Measurements from ENCODE around the gene RAMACL. TPM values are rescaled to one million over a fixed set of nuclear protein-coding genes. Genes with fewer than 3 reads are reported as not detected.
A peak's percentile ranks its signal among the peaks of the same experiment; 100 is the strongest.

RAMACL gene
- total RNA-seq, 2 donors from 2014 or later: 4.6 to 4.7 TPM

DNA sequence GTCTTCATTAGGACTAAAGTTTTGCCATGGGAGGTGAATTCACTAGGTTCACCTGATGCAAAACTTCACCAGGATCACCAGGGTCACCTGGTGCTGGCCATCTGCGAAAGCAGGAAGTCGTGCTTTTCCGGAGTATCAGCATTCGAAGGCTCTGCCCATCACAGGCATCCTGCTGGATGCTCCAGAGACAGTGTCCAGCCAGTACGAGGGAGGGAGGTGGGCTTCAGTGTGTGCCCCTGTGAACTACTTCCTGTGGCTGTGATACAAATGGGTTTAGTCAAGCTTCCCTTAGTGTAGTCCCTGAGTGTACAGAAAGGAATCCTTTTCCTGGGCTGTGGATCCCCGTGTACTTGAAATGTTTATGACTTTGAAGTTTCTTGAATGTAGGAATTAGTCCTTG, 44.0 kb upstream of the RAMACL start:
- ATAC-seq (ENCODE audit: insufficient number of reproducible peaks, low FRiP score, low read depth) (no peak), DNase-seq (ENCODE audit: low spot score) (no peak)
- H3K36me3 ChIP-seq: no peaks in the 10 kb centered on the region
- H3K9me3 ChIP-seq: no peaks in the 10 kb centered on the region
- no peak overlapping the region for H3K4me3 ChIP-seq
- H3K4me1 ChIP-seq (ENCODE audit: control insufficient read depth in 1 of 2, low read depth in 2 of 2): peaks cover 3 to 18% of the 10 kb centered on the region in 2 donors
- H3K27ac ChIP-seq: no peak overlapping the region
- no peaks in the 10 kb centered on the region for H3K27me3 ChIP-seq (replicated peaks; ENCODE audit: insufficient read depth)
- TF ChIP-seq, protein P1, sequence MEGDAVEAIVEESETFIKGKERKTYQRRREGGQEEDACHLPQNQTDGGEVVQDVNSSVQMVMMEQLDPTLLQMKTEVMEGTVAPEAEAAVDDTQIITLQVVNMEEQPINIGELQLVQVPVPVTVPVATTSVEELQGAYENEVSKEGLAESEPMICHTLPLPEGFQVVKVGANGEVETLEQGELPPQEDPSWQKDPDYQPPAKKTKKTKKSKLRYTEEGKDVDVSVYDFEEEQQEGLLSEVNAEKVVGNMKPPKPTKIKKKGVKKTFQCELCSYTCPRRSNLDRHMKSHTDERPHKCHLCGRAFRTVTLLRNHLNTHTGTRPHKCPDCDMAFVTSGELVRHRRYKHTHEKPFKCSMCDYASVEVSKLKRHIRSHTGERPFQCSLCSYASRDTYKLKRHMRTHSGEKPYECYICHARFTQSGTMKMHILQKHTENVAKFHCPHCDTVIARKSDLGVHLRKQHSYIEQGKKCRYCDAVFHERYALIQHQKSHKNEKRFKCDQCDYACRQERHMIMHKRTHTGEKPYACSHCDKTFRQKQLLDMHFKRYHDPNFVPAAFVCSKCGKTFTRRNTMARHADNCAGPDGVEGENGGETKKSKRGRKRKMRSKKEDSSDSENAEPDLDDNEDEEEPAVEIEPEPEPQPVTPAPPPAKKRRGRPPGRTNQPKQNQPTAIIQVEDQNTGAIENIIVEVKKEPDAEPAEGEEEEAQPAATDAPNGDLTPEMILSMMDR (IDR thresholded peaks at IDR 0.05): no peak

DNA sequence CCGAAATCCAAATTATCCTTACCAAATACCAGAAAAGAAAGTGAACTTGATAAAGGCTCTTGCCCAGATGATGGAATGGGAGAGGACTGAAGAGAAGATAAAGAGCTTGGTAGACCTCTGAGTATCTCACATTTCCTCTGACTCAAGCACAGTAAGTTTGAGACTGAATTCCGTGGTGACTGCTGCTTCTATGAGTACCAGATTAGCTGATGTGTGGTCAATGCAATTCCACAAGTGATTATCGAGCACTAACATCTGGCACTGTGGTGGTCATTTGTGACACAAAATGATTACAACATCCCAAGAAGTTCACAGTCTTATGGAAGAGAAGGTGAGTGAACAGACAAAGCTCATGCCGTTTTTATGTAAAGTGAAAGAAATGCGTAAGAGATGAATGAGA, 43.1 kb upstream of the RAMACL start:
- DNase-seq (ENCODE audit: low spot score) (no peak), ATAC-seq (ENCODE audit: insufficient number of reproducible peaks, low FRiP score, low read depth) (no peak)
- no peaks in the 10 kb centered on the region for H3K36me3 ChIP-seq
- no peak overlapping the region for H3K27ac ChIP-seq
- H3K9me3 ChIP-seq: no peaks in the 10 kb centered on the region
- H3K27me3 ChIP-seq (replicated peaks; ENCODE audit: insufficient read depth): no peaks in the 10 kb centered on the region
- TF ChIP-seq, protein P1 (IDR thresholded peaks at IDR 0.05): no peak
- peaks cover 3 to 18% of the 10 kb centered on the region in 2 donors for H3K4me1 ChIP-seq (ENCODE audit: control insufficient read depth in 1 of 2, low read depth in 2 of 2)
- no peak overlapping the region for H3K4me3 ChIP-seq

DNA sequence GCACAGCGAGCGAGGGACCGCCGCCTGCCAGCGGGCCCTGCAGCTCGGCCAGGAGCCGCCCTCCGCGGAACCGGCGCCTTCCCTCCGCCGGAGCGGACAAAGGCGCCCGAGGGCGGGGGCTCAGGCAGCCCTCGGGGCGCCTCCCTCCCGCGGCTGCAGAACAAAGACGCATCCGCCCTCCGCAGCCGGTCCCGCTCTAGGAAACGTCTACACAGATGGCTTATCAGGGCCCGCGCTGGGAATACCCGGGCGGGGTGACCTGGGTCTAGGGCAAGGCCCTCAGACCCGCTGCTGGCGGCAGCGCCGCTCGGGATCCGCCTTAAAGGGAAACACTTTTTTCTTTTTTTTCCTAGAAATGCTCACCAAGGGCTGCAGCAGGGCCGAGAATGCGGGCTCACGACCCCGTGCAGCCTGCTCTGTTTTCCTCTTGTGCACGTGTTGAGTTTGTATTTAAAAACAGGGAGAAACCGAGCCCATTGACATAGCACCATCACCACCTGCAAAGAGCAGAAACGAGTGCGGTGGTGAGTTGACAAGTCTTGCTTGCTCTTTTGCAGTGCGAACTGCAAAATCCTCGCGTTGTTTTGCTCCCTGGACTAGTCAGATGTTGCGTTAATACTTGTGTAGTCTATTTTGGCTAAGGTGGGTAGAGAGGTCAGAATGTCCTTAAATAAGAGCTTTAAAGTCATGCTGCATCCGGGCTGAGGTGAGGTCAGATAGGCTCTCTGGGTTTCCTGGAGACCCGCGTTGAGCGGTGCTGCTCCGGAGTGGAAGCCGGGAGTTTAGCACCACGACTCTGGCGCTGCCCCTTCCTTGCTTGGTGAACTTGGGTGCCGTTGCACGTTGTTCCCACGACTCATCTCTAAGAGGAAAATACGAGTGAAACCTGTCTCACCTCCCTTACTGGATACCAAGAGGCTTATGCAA, 41.7 kb upstream of the RAMACL start:
- DNase-seq (ENCODE audit: low spot score) (no peak), ATAC-seq (ENCODE audit: insufficient number of reproducible peaks, low FRiP score, low read depth) (peak; percentile 31)
- Histone ChIP-seq H3K27me3 (replicated peaks; ENCODE audit: insufficient read depth) (no peaks in the 10 kb centered on the region), H3K9me3 (no peaks in the 10 kb centered on the region), H3K27ac (peak overlapping the region; percentile 85 to 86), H3K36me3 (no peaks in the 10 kb centered on the region), H3K4me1 (ENCODE audit: control insufficient read depth in 1 of 2, low read depth in 2 of 2) (peaks cover 3 to 18% of the 10 kb centered on the region in 2 donors), H3K4me3 (peak overlapping the region; percentile 92)
- TF ChIP-seq, protein P1 (IDR thresholded peaks at IDR 0.05): no peak

DNA sequence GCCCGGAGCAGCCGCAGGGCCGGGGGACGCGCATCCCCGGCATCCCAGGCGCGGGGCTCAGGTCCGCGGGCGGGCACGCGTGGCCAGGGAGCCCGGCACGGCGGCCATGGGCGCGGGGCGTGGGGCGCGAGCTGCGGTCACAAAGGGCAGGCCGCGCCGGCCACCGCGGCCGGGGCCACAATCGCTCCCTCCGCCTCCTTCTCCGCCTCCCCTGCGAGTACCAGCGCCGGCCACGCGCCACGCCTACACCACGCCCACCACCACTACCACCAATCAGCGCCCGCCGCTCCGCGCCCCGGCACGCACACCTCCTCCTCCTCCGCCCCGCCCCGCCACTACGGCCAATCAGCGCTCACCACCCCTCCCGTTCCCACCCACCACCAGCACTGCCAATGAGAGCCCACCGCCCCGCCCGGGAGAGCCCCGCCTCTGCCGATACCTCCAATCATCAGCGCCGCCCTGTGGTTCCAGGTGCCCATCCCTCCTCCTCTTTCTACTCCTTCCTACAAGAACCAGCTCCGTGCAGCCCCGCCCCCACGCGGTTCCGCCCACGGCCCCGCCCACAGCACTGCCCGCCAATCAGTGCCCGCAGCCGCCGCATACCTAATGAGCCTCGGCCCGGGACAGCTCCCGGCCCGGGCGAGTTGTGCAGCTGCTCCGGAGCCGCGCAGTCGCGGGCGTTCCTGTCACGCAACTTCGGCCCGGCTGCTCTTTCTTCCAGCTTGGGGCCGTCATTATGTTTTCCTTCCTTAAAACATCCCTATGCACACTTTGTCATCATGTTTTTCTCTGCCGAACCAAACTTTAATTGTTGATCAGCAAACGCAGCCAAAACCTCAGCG, 40.8 kb upstream of the RAMACL start, which contains the start of gene RPS6KA2:
TSS of gene RPS6KA2 (minus strand) at position 219 of the 842 bp plus-strand sequence. CDS start 232 bp downstream, outside the sequence.
- Histone ChIP-seq H3K4me3 (peak within 1 kb of the TSS; percentile 92), H3K27me3 (replicated peaks; ENCODE audit: insufficient read depth) (no peaks in the 10 kb centered on the region), H3K27ac (peak within 1 kb of the TSS; percentile 85 to 86), H3K36me3 (no peaks in the 10 kb centered on the region), H3K9me3 (no peaks in the 10 kb centered on the region), H3K4me1 (ENCODE audit: control insufficient read depth in 1 of 2, low read depth in 2 of 2) (peaks cover 3 to 18% of the 10 kb centered on the region in 2 donors)
- TF ChIP-seq, protein P1 (IDR thresholded peaks at IDR 0.05): peak; percentile 13
- DNase-seq (ENCODE audit: low spot score): peak; percentile 100
- ATAC-seq (ENCODE audit: insufficient number of reproducible peaks, low FRiP score, low read depth): peak; percentile 96

Measured in thoracic aorta (tissue), 2 donors.